Stimulated activated CD4-positive, alpha-beta T cell treated with anti-CD3 and anti-CD28 coated beads, Interleukin-15, amount 100 ng/mL, for 24 hours (primary cell): ENCODE data around the gene KAT8.
"Not testable (repeated sequence)": the region's sequence is repeated elsewhere in the genome, so short reads cannot be mapped to it uniquely, and the experiment has no call there.

Experiments used
- DNase-seq: peaks from one replicate; pipeline ENCODE4 v3.0.0-alpha.2; 2020

The KAT8 gene

GRCh38 chr16:31084584-31085302 lies 32.7 kb upstream of the KAT8 start:
- no peak for DNase-seq

- no peak for DNase-seq
Observed at GRCh38 chr16:31085411-31085810, 32.1 kb upstream of the KAT8 start.

- DNase-seq = no peak
Observed at GRCh38 chr16:31085873-31086628, 31.4 kb upstream of the KAT8 start.

GRCh38 chr16:31086629-31086906 lies 30.9 kb upstream of the KAT8 start:
- DNase-seq = no peak

GRCh38 chr16:31087481-31087880 lies 30.0 kb upstream of the KAT8 start:
- DNase-seq = no peak

GRCh38 chr16:31087971-31088370 lies 29.5 kb upstream of the KAT8 start:
- no peak for DNase-seq

- DNase-seq = no peak
Observed at GRCh38 chr16:31088459-31089183, 28.8 kb upstream of the KAT8 start, which contains the start of gene PRSS53. TSS of gene PRSS53 (minus strand) at chr16:31088943. CDS start at chr16:31088809, 134 bp downstream.

GRCh38 chr16:31089199-31089598 lies 28.3 kb upstream of the KAT8 start:
- no peak for DNase-seq

GRCh38 chr16:31090540-31090939 lies 26.9 kb upstream of the KAT8 start:
- no peak for DNase-seq

- DNase-seq = no peak
Observed at GRCh38 chr16:31092330-31092729, 25.1 kb upstream of the KAT8 start.

GRCh38 chr16:31093132-31093703 lies 24.2 kb upstream of the KAT8 start:
- no peak for DNase-seq

- no peak for DNase-seq
Observed at GRCh38 chr16:31094088-31094423, 23.4 kb upstream of the KAT8 start.

- peak; percentile 95 for DNase-seq
Observed at GRCh38 chr16:31094424-31095120, 22.9 kb upstream of the KAT8 start, which contains the start of gene VKORC1. TSS of gene VKORC1 (minus strand) at chr16:31094797. CDS start at chr16:31094729, 68 bp downstream.

GRCh38 chr16:31099860-31100638 lies 17.4 kb upstream of the KAT8 start:
- DNase-seq = no peak

GRCh38 chr16:31100876-31101641 lies 16.4 kb upstream of the KAT8 start:
- DNase-seq = not testable (repeated sequence)

- DNase-seq = peak; percentile 89
Observed at GRCh38 chr16:31105677-31106213, 11.7 kb upstream of the KAT8 start.

- DNase-seq = no peak
Observed at GRCh38 chr16:31106509-31107464, 10.7 kb upstream of the KAT8 start.

- peak; percentile 68 for DNase-seq
Observed at GRCh38 chr16:31107465-31107867, 10.0 kb upstream of the KAT8 start.

- peak; percentile 88 for DNase-seq
Observed at GRCh38 chr16:31108035-31108793, 9.2 kb upstream of the KAT8 start, which contains the start of gene BCKDK. TSS of gene BCKDK (plus strand) at chr16:31108386. CDS start at chr16:31109224, 838 bp downstream.
